HEK293 (cell line): ENCODE data around the gene CENPC.

Experiments used
- CTCF ChIA-PET: fragments of 350-600 bp; formaldehyde crosslinking; extraction: SDS; loops from one replicate; lab custom pipeline; 2021; ENCODE audit warnings: antibody characterized with exemption; lab: Yijun Ruan, JAX
- POLR2A ChIA-PET: fragments of 300-600 bp; formaldehyde crosslinking; extraction: SDS; loops from one replicate; lab custom pipeline; 2020; ENCODE audit warnings: antibody characterized with exemption, inconsistent platforms; lab: Yijun Ruan, JAX
- H3K27ac ChIP-seq: fragments of 200-500 bp; sonication (Bioruptor generic); 2 replicates; pipeline ENCODE4 v1.5.1; 2014; ENCODE audit warnings: low read depth, low read length, control low read depth, inconsistent platforms; ENCODE audit errors: extremely low read depth
- H3K36me3 ChIP-seq, 2 experiments: fragments of 200-500 bp in 1 of 2; sonication (Bioruptor generic) in 1 of 2; 1 replicate in 1 of 2; 2 replicates in 1 of 2; pipeline ENCODE4 v1.5.1; 2014 to 2017; ENCODE audit warnings: inconsistent platforms in 2 of 2, low read length in 2 of 2; ENCODE audit not compliant: control insufficient read depth in 2 of 2, insufficient read depth in 1 of 2
- H3K4me1 ChIP-seq: fragments of 200-500 bp; sonication (Bioruptor generic); 2 replicates; pipeline ENCODE4 v1.5.1; 2014; ENCODE audit warnings: mild to moderate bottlenecking, low read length, inconsistent platforms; ENCODE audit not compliant: control insufficient read depth, insufficient read depth
- H3K4me3 ChIP-seq: 2 replicates; pipeline ENCODE4 v1.5.1; 2011; ENCODE audit warnings: low read depth, mild to moderate bottlenecking, control low read depth, low read length, moderate library complexity
- H3K9me3 ChIP-seq: fragments of 200-500 bp; sonication (Bioruptor generic); 2 replicates; pipeline ENCODE4 v1.5.1; 2014; ENCODE audit warnings: low read depth, low read length, inconsistent platforms; ENCODE audit not compliant: control insufficient read depth, insufficient read depth
- FEZF1 ChIP-seq: fragments of 450-650 bp; formaldehyde crosslinking; IDR thresholded peaks from 2 replicates; pipeline ENCODE4 v1.5.1; 2016; ENCODE audit warnings: missing biosample characterization, missing genetic modification characterization
- GFI1B ChIP-seq: fragments of 450-650 bp; formaldehyde crosslinking; IDR thresholded peaks from 2 replicates; pipeline ENCODE4 v1.5.1; 2016; ENCODE audit warnings: missing biosample characterization, missing genetic modification characterization
- OVOL3 ChIP-seq: fragments of 450-650 bp; formaldehyde crosslinking; IDR thresholded peaks from 2 replicates; pipeline ENCODE4 v1.5.1; 2016; ENCODE audit warnings: missing biosample characterization, missing genetic modification characterization
- REPIN1 ChIP-seq: fragments of 450-650 bp; formaldehyde crosslinking; IDR thresholded peaks from 2 replicates; pipeline ENCODE4 v1.5.1; 2017; ENCODE audit warnings: missing biosample characterization, missing genetic modification characterization, low read depth
- SCRT1 ChIP-seq: fragments of 450-650 bp; formaldehyde crosslinking; IDR thresholded peaks from 2 replicates; pipeline ENCODE4 v1.5.1; 2016; ENCODE audit warnings: missing biosample characterization, missing genetic modification characterization, borderline replicate concordance
- YY2 ChIP-seq: fragments of 450-650 bp; formaldehyde crosslinking; IDR thresholded peaks from 2 replicates; pipeline ENCODE4 v1.5.1; 2016; ENCODE audit warnings: missing biosample characterization, missing genetic modification characterization
- ZNF132 ChIP-seq: fragments of 450-650 bp; formaldehyde crosslinking; IDR thresholded peaks from 2 replicates; pipeline ENCODE4 v1.5.1; 2017; ENCODE audit warnings: missing biosample characterization, missing genetic modification characterization, borderline replicate concordance
- ZNF140 ChIP-seq: fragments of 450-650 bp; formaldehyde crosslinking; IDR thresholded peaks from 2 replicates; pipeline ENCODE4 v1.5.1; 2016; ENCODE audit warnings: missing biosample characterization, missing genetic modification characterization
- ZNF239 ChIP-seq: fragments of 450-650 bp; formaldehyde crosslinking; IDR thresholded peaks from 2 replicates; pipeline ENCODE4 v1.5.1; 2016; ENCODE audit warnings: missing biosample characterization, missing genetic modification characterization
- ZNF366 ChIP-seq: fragments of 450-650 bp; formaldehyde crosslinking; conservative IDR thresholded peaks from 2 replicates; pipeline ENCODE4 v1.5.1; 2016; ENCODE audit warnings: missing biosample characterization, missing genetic modification characterization
- ZNF558 ChIP-seq: fragments of 450-650 bp; formaldehyde crosslinking; IDR thresholded peaks from 2 replicates; pipeline ENCODE4 v1.5.1; 2016; ENCODE audit warnings: missing biosample characterization, missing genetic modification characterization
- ZNF560 ChIP-seq: fragments of 450-650 bp; formaldehyde crosslinking; IDR thresholded peaks from 2 replicates; pipeline ENCODE4 v1.5.1; 2017; ENCODE audit warnings: missing biosample characterization, missing genetic modification characterization, borderline replicate concordance
- ZXDB ChIP-seq: fragments of 450-650 bp; formaldehyde crosslinking; IDR thresholded peaks from 2 replicates; pipeline ENCODE4 v1.5.1; 2016; ENCODE audit warnings: missing biosample characterization, missing genetic modification characterization
- TF ChIP-seq, protein P1 (sequence below): fragments of 450-650 bp; formaldehyde crosslinking; IDR thresholded peaks from 2 replicates; pipeline ENCODE4 v1.5.1; 2016; ENCODE audit warnings: missing biosample characterization, missing genetic modification characterization
- TF ChIP-seq, protein P2 (sequence below): fragments of 450-650 bp; formaldehyde crosslinking; IDR thresholded peaks from 2 replicates; pipeline ENCODE4 v1.5.1; 2016; ENCODE audit warnings: missing biosample characterization, missing genetic modification characterization
- TF ChIP-seq, protein P3 (sequence below): fragments of 450-650 bp; formaldehyde crosslinking; IDR thresholded peaks from 2 replicates; pipeline ENCODE4 v1.5.1; 2016; ENCODE audit warnings: missing biosample characterization, missing genetic modification characterization, borderline replicate concordance
- TF ChIP-seq, protein P4 (sequence below): fragments of 450-650 bp; formaldehyde crosslinking; IDR thresholded peaks from 2 replicates; pipeline ENCODE4 v1.5.1; 2016; ENCODE audit warnings: missing biosample characterization, missing genetic modification characterization
- TF ChIP-seq, protein P5 (sequence below): fragments of 450-650 bp; formaldehyde crosslinking; IDR thresholded peaks from 2 replicates; pipeline ENCODE4 v1.5.1; 2016; ENCODE audit warnings: missing biosample characterization, missing genetic modification characterization

CENPC gene

DNA sequence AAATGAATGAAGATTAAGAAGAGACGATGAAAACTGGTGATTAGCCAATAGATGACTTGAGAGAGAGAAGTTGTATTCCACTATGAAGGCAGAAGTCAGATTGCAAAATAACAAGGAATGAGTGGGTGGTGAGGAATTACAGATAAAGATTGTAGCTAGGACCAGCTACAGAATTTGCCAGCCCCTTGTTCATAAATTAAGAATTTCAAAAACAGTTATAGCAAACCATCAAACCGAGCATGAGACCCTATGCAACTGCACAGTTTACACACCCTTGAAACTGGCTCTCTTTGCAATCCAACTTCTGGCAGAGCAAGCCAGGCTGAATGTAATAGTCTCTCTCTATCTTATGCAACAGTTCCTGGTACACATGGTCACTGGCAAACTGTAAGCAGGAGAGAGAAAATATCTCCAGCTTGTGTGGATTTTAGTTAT lies 48.5 kb upstream of the CENPC start (continued):
- TF ChIP-seq, protein P1, sequence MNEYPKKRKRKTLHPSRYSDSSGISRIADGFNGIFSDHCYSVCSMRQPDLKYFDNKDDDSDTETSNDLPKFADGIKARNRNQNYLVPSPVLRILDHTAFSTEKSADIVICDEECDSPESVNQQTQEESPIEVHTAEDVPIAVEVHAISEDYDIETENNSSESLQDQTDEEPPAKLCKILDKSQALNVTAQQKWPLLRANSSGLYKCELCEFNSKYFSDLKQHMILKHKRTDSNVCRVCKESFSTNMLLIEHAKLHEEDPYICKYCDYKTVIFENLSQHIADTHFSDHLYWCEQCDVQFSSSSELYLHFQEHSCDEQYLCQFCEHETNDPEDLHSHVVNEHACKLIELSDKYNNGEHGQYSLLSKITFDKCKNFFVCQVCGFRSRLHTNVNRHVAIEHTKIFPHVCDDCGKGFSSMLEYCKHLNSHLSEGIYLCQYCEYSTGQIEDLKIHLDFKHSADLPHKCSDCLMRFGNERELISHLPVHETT (tag by site-specific recombination): no peak
- TF ChIP-seq, protein P2, sequence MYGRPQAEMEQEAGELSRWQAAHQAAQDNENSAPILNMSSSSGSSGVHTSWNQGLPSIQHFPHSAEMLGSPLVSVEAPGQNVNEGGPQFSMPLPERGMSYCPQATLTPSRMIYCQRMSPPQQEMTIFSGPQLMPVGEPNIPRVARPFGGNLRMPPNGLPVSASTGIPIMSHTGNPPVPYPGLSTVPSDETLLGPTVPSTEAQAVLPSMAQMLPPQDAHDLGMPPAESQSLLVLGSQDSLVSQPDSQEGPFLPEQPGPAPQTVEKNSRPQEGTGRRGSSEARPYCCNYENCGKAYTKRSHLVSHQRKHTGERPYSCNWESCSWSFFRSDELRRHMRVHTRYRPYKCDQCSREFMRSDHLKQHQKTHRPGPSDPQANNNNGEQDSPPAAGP (tag by site-specific recombination): no peak

DNA sequence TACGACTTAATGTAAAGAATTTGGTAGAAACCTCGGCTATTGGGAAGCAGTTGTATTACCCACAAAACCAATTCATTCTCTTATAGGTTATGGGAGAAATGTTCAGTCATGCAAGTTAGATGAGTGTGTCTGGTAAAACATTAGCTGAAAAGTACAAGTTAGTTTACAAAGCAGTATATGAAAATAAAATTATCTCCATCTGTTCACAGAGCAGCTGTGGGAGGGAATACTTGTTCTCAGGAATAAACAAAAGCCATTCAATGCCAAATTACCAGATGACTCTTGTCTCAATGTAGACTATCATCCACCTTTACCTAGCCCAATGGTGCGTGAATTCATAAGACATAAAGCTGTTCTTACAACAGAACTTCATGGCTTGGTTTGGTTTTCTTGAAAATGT lies 41.9 kb upstream of the CENPC start:
- CTCF ChIA-PET: no interaction called here

DNA sequence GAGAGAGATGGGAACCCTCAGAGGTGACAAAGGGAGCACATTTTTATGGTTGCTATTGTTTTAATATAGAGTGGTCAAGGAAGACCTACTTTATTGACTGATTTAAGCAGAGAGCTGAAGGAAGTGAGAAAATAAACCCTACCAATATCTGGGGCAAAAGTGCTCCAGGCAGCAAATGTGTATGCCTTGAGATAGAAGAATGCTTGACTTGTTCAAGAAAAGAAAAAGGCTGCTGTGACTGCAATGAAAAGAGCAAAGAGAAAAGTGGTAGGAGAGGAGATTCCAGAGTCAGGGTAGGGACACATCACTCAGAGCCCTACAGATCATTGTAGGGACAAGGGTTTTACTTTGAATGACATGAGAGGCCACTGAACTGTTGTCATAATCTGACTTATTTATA lies 39.2 kb upstream of the CENPC start:
- Histone ChIP-seq H3K4me3 (no peak overlapping the region), H3K27ac (no peak overlapping the region)
- POLR2A ChIA-PET: no interaction called here
- TF ChIP-seq FEZF1 (tag by site-specific recombination) (no peak), OVOL3 (tag by site-specific recombination) (no peak), ZNF239 (tag by site-specific recombination) (no peak), ZNF140 (tag by site-specific recombination) (no peak), SCRT1 (tag by site-specific recombination) (no peak), YY2 (no peak), REPIN1 (tag by site-specific recombination) (no peak), GFI1B (tag by site-specific recombination) (no peak), ZNF558 (no peak), ZNF560 (no peak), ZXDB (tag by site-specific recombination) (no peak), ZNF366 (tag by site-specific recombination) (no peak)
- TF ChIP-seq, protein P3, sequence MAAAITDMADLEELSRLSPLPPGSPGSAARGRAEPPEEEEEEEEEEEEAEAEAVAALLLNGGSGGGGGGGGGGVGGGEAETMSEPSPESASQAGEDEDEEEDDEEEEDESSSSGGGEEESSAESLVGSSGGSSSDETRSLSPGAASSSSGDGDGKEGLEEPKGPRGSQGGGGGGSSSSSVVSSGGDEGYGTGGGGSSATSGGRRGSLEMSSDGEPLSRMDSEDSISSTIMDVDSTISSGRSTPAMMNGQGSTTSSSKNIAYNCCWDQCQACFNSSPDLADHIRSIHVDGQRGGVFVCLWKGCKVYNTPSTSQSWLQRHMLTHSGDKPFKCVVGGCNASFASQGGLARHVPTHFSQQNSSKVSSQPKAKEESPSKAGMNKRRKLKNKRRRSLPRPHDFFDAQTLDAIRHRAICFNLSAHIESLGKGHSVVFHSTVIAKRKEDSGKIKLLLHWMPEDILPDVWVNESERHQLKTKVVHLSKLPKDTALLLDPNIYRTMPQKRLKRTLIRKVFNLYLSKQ (tag by site-specific recombination): no peak
- TF ChIP-seq, protein P4, sequence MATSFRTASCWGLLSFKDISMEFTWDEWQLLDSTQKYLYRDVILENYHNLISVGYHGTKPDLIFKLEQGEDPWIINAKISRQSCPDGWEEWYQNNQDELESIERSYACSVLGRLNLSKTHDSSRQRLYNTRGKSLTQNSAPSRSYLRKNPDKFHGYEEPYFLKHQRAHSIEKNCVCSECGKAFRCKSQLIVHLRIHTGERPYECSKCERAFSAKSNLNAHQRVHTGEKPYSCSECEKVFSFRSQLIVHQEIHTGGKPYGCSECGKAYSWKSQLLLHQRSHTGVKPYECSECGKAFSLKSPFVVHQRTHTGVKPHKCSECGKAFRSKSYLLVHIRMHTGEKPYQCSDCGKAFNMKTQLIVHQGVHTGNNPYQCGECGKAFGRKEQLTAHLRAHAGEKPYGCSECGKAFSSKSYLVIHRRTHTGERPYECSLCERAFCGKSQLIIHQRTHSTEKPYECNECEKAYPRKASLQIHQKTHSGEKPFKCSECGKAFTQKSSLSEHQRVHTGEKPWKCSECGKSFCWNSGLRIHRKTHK: no peak
- TF ChIP-seq, protein P5, sequence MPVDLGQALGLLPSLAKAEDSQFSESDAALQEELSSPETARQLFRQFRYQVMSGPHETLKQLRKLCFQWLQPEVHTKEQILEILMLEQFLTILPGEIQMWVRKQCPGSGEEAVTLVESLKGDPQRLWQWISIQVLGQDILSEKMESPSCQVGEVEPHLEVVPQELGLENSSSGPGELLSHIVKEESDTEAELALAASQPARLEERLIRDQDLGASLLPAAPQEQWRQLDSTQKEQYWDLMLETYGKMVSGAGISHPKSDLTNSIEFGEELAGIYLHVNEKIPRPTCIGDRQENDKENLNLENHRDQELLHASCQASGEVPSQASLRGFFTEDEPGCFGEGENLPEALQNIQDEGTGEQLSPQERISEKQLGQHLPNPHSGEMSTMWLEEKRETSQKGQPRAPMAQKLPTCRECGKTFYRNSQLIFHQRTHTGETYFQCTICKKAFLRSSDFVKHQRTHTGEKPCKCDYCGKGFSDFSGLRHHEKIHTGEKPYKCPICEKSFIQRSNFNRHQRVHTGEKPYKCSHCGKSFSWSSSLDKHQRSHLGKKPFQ: no peak
- TF ChIP-seq, all 188 proteins: peak for 0
- H3K4me1 ChIP-seq: no peaks in the 10 kb centered on the region
- H3K9me3 ChIP-seq: no peaks in the 10 kb centered on the region
- CTCF ChIA-PET: interaction anchor here (0.6 kb wide), 1 partner anchor 241 kb away, joined by 4 read pairs; no protein-coding TSS in a partner anchor
- H3K36me3 ChIP-seq: no peaks in the 10 kb centered on the region

More for the DNA sequence above, 41.9 kb upstream of the CENPC start:
- Histone ChIP-seq H3K27ac (no peak overlapping the region), H3K9me3 (no peaks in the 10 kb centered on the region), H3K4me3 (no peak overlapping the region), H3K4me1 (no peaks in the 10 kb centered on the region), H3K36me3 (no peaks in the 10 kb centered on the region)
- no peak for TF ChIP-seq ZNF132 (tag by site-specific recombination)
- POLR2A ChIA-PET: no interaction called here
